Aorta (tissue), 5 donors: ENCODE results near the gene PRM3. TPM values are rescaled to one million over a fixed set of nuclear protein-coding genes. Genes with fewer than 3 reads are reported as not detected.

Experiments
- ATAC-seq: fragments of 200-7000 bp; cut with Tn5 transposase; one replicate; pipeline ENCODE4 v1.9.1; 2022; ENCODE audit warnings: moderate library complexity; ENCODE audit not compliant: low FRiP score
- DNase-seq, 2 donors: peaks; one replicate each; pipeline ENCODE4 v3.0.0-alpha.2; 2020
- H3K27ac ChIP-seq, 2 donors: one replicate each; pipeline ENCODE4 v1.5.1; 2013; ENCODE audit warnings: low read length in 2 of 2, mild to moderate bottlenecking in 2 of 2, moderate library complexity in 2 of 2, control low read depth in 1 of 2, inconsistent platforms in 1 of 2, low read depth in 1 of 2
- H3K27me3 ChIP-seq, 2 donors: one replicate each; pipeline ENCODE4 v1.6.1; 2013; ENCODE audit warnings: control low read depth in 1 of 2, low read length in 1 of 2, mild to moderate bottlenecking in 1 of 2, moderate library complexity in 1 of 2; ENCODE audit not compliant: insufficient read depth in 2 of 2, control insufficient read depth in 1 of 2
- H3K36me3 ChIP-seq, 2 donors: one replicate each; pipeline ENCODE4 v1.6.1; 2013; ENCODE audit warnings: control low read depth in 1 of 2, low read length in 1 of 2, mild to moderate bottlenecking in 1 of 2; ENCODE audit not compliant: insufficient read depth in 2 of 2, control insufficient read depth in 1 of 2
- H3K4me1 ChIP-seq, 2 donors: one replicate each; pipeline ENCODE4 v1.6.1; 2013; ENCODE audit warnings: low read length in 2 of 2, control low read depth in 1 of 2, mild to moderate bottlenecking in 1 of 2, moderate library complexity in 1 of 2; ENCODE audit not compliant: insufficient read depth in 2 of 2, control insufficient read depth in 1 of 2
- H3K4me3 ChIP-seq, 2 donors: one replicate each; pipeline ENCODE4 v1.5.1; 2013; ENCODE audit warnings: low read length in 2 of 2, control low read depth in 1 of 2, mild to moderate bottlenecking in 1 of 2
- H3K9me3 ChIP-seq: one replicate; pipeline ENCODE4 v1.6.1; 2013; ENCODE audit warnings: mild to moderate bottlenecking, low read length; ENCODE audit not compliant: control insufficient read depth
- WGBS, 2 donors: extraction: QIAGEN DNeasy Blood & Tissue Kit; methylation state at CpG; one replicate each; pipeline ENCODE4 v1.1.7; 2013; 5-methylcytosine and 5-hydroxymethylcytosine counted together
- intact Hi-C, 2 donors: fragments of 100-400 bp; cut with DNase I; formaldehyde crosslinking; loops; one replicate each; pipeline versions ENCODE4 v1.14.2 to v1.15.0; 2022
- polyA plus RNA-seq, 2 donors: library from polyadenylated mRNA; stranded (reverse); fragments of 200-250 nt; gene quantifications; one replicate each; pipeline ENCODE4 v1.2.3, GENCODE V29; 2013
- total RNA-seq, 2 donors: library from RNA; stranded (reverse); fragmentation: NEBNext Ultra II Directional; extraction: Animal tissue kit (Norgen Biotek cat#: 25700); gene quantifications; one replicate each; pipeline ENCODE4 v1.2.1, GENCODE V29; 2021
- donor health status: healthy with polysubstance abuse.
- donor health status: Bipolar disorder and iron deficiency.
- donor health status: DM: no; HTN: no; CAD: no.
- donor health status: DM: no; HTN: no; CAD: no.
- donor health status: DM: yes; HTN: yes; CAD: no.

Gene PRM3
- total and polyA plus RNA-seq, 4 donors = not detected

- Histone ChIP-seq H3K9me3 (no peaks in the 10 kb centered on the region), H3K27me3 (no peaks in the 10 kb centered on the region), H3K27ac (no peak overlapping the region), H3K4me1 (no peaks in the 10 kb centered on the region), H3K36me3 (no peaks in the 10 kb centered on the region), H3K4me3 (no peak overlapping the region)
- DNase-seq (peak; percentile 87 to 89), ATAC-seq (peak; percentile 84)
- 24 to 28% methylated on average over 21 of the region's 21 CpGs for WGBS, 2 donors
- intact Hi-C loops = loop anchor here (2.0 to 10.0 kb wide), 3 partner anchors 100 to 287 kb away; no protein-coding TSS in a partner anchor
Measured at GRCh38 chr16:11257131-11257938, 16.1 kb downstream of the PRM3 start.

GRCh38 chr16:11256661-11257130, 16.7 kb downstream of the PRM3 start:
- H3K36me3 ChIP-seq = no peaks in the 10 kb centered on the region
- intact Hi-C loops = loop anchor here (1.0 to 10.0 kb wide), 4 partner anchors 101 to 286 kb away; no protein-coding TSS in a partner anchor
- no peaks in the 10 kb centered on the region for H3K9me3 ChIP-seq
- H3K27me3 ChIP-seq = no peaks in the 10 kb centered on the region
- DNase-seq (peak; percentile 84 to 89), ATAC-seq (peak; percentile 63)
- H3K27ac ChIP-seq = peak overlapping the region; percentile 81 to 93
- WGBS, 2 donors = 1 to 2% methylated on average over 32 of the region's 32 CpGs
- H3K4me3 ChIP-seq = peak overlapping the region; percentile 81 to 83
- H3K4me1 ChIP-seq = no peaks in the 10 kb centered on the region

GRCh38 chr16:11255737-11256660, 17.4 kb downstream of the PRM3 start, which contains the start of gene SOCS1:
TSS of gene SOCS1 (minus strand) at chr16:11256204. CDS start at chr16:11255478, 726 bp downstream.
- intact Hi-C loops = loop anchor here (1.0 to 10.0 kb wide), 4 partner anchors 101 to 285 kb away; no protein-coding TSS in a partner anchor
- WGBS, 2 donors = 0% methylated on average over 38 to 100 of the region's 100 CpGs
- Histone ChIP-seq H3K27me3 (no peaks in the 10 kb centered on the region), H3K27ac (peak within 1 kb of the TSS; percentile 81 to 93), H3K9me3 (no peaks in the 10 kb centered on the region), H3K4me1 (no peaks in the 10 kb centered on the region), H3K36me3 (no peaks in the 10 kb centered on the region), H3K4me3 (peak within 1 kb of the TSS; percentile 81 to 91)
- ATAC-seq = peak; percentile 90
- DNase-seq = peak; percentile 88 to 94

GRCh38 chr16:11254913-11255736, 18.3 kb downstream of the PRM3 start:
- peak; percentile 64 to 84 for DNase-seq

GRCh38 chr16:11253995-11254912, 19.2 kb downstream of the PRM3 start:
- Histone ChIP-seq H3K36me3 (no peaks in the 10 kb centered on the region), H3K9me3 (no peaks in the 10 kb centered on the region), H3K27me3 (no peaks in the 10 kb centered on the region), H3K27ac (no peak overlapping the region), H3K4me3 (no peak overlapping the region), H3K4me1 (no peaks in the 10 kb centered on the region)
- peak in 1 of 2 donors; percentile 57 for DNase-seq
- intact Hi-C loops = loop anchor here in 1 of 2 donors (10.0 kb wide), 1 partner anchor 149 kb away; no protein-coding TSS in a partner anchor
- WGBS, 2 donors = 12 to 17% methylated on average over 29 of the region's 29 CpGs
- no peak for ATAC-seq

More at GRCh38 chr16:11254913-11255736, 18.3 kb downstream of the PRM3 start:
- WGBS, 2 donors = 1% methylated on average over 95 to 105 of the region's 105 CpGs
- H3K36me3 ChIP-seq = no peaks in the 10 kb centered on the region
- H3K27me3 ChIP-seq = no peaks in the 10 kb centered on the region
- no peaks in the 10 kb centered on the region for H3K4me1 ChIP-seq
- no peak for ATAC-seq
- H3K27ac ChIP-seq = no peak overlapping the region
- H3K4me3 ChIP-seq = peak overlapping the region; percentile 32 to 91
- H3K9me3 ChIP-seq = no peaks in the 10 kb centered on the region
- intact Hi-C loops = loop anchor here (5.0 to 10.0 kb wide), 2 partner anchors 102 to 150 kb away; no protein-coding TSS in a partner anchor

GRCh38 chr16:11253009-11253994, 20.1 kb downstream of the PRM3 start:
- H3K27me3 ChIP-seq = no peaks in the 10 kb centered on the region
- H3K9me3 ChIP-seq = no peaks in the 10 kb centered on the region
- WGBS, 2 donors = 57 to 60% methylated on average over 5 of the region's 5 CpGs
- H3K4me3 ChIP-seq = no peak overlapping the region
- DNase-seq = no peak
- H3K27ac ChIP-seq = peak overlapping the region in 1 of 2 donors; percentile 8
- no peak for ATAC-seq
- intact Hi-C loops = loop anchor here in 1 of 2 donors (10.0 kb wide), 1 partner anchor 149 kb away; no protein-coding TSS in a partner anchor
- no peaks in the 10 kb centered on the region for H3K4me1 ChIP-seq
- no peaks in the 10 kb centered on the region for H3K36me3 ChIP-seq
